Neural cell (in vitro differentiated cells): ENCODE results near the gene HNRNPM.

ENCODE experiments used
- MXI1 ChIP-seq: fragments of 450-650 bp; conservative IDR thresholded peaks from 2 replicates; pipeline ENCODE4 v1.6.1; 2014; ENCODE audit warnings: antibody characterized with exemption, mild to moderate bottlenecking; ENCODE audit not compliant: poor library complexity, severe bottlenecking
- POLR2AphosphoS5 ChIP-seq: IDR thresholded peaks from 2 replicates; pipeline ENCODE4 v1.6.1; 2012
- REST ChIP-seq: IDR thresholded peaks from 2 replicates; pipeline ENCODE4 v1.6.1; 2012; ENCODE audit warnings: borderline replicate concordance
- TF ChIP-seq, protein P1 (sequence below): fragments of 450-650 bp; IDR thresholded peaks from 2 replicates; pipeline ENCODE4 v1.5.1; 2014; ENCODE audit warnings: antibody characterized with exemption, mild to moderate bottlenecking, moderate library complexity; ENCODE audit not compliant: poor library complexity, severe bottlenecking

DNA sequence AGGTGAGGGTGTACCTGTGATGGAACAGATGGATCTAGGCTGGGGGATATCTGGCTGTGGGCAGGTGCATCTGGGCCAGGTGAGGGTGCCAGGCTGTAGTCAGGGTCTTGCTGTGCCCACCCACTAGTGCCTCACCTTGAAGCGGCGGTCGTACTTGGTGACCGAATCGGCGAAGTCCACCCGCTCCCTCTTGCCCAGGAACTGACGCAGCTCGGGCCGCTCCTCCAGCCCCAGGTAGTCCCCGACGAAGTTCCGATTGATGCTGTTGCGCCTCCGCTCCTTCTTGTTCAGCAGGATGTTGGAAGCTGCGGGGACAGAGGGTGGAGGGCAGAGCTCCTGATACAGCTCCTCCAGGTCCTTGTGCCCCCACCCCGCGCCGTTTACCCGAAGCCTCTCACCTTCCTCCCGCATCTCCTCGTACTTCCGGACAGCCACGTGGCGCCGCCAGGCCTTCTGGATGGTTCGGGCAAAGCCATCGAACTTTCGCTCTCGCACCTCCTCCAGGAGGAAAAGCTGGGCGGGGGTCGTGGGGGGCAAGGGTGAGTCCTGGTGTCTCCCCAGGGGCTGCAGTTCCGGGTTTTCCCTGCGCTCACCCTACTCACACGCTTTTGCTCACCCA is 85.4 kb downstream of the HNRNPM start:
- TF ChIP-seq, protein P1, sequence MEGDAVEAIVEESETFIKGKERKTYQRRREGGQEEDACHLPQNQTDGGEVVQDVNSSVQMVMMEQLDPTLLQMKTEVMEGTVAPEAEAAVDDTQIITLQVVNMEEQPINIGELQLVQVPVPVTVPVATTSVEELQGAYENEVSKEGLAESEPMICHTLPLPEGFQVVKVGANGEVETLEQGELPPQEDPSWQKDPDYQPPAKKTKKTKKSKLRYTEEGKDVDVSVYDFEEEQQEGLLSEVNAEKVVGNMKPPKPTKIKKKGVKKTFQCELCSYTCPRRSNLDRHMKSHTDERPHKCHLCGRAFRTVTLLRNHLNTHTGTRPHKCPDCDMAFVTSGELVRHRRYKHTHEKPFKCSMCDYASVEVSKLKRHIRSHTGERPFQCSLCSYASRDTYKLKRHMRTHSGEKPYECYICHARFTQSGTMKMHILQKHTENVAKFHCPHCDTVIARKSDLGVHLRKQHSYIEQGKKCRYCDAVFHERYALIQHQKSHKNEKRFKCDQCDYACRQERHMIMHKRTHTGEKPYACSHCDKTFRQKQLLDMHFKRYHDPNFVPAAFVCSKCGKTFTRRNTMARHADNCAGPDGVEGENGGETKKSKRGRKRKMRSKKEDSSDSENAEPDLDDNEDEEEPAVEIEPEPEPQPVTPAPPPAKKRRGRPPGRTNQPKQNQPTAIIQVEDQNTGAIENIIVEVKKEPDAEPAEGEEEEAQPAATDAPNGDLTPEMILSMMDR, result no peak
- TF ChIP-seq POLR2AphosphoS5 (no peak), REST (no peak), MXI1 (no peak)
